Stimulated activated CD4-positive, alpha-beta T cell treated with anti-CD3 and anti-CD28 coated beads, Interleukin-15, amount 100 ng/mL, for 1 hour (primary cell): Measurements from ENCODE around the gene TSKU.

Experiments used
- DNase-seq, 2 donors: peaks; one replicate each; pipeline ENCODE4 v3.0.0-alpha.2; 2020; ENCODE audit warnings: low read depth in 1 of 2, low spot score in 1 of 2

TSKU gene

DNA sequence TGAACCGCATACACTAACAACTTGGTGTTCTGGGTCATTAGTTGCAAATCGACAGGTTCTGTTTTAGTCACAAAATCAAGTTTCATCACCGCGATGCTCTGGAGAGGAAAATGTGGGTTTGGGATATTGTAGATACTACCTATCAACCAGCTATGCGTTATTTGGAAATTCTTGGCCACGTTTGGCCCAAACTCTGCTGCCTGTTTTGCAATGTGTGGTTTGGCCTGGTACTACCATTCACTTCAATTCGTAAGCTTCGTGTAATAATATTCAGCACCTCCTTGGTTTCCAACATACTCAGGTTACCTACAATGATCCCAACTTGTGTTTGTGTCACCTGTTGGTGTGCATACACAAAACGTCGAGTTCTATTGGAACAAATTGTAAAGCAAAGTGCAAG is 61.4 kb downstream of the TSKU start:
- no peak for DNase-seq

DNA sequence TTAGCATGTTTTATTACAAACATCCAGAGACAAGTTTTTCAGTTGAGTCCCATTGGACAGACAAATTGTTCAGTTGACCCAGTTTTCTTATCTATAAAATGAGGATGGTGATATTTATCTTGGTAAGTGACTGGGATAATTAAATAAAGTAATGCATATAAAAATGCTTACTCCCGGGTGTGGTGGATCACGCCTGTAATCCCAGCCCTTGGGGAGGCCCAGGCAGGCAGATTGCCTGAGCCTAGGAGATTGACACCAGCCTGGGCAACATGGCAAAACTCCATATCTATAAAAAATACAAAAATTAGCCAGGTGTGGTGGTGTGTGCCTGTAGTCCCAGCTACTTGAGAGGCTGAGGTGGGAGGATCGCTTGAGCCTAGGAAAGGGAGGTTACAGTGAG is 61.9 kb downstream of the TSKU start:
- no peak for DNase-seq

DNA sequence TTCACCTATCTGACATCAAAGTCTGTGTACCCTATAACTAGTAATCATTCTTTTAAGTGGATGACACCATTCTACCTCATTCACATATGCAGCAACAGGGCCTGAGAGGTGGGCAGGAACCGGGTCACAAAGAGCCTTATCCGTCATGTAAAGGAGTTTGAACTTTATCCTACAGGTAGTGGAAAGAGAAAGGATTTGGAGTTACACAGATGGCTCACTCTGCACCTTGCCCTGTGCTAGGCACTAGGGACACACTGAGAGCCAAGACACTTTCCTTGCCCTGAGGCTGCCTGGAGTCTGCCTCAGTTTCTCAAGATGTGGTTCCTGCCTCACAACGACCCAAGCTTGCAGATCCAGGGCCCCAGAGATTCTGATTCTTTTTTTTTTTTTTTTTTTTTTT is 63.3 kb downstream of the TSKU start:
- DNase-seq = no peak
